GM19043 (cell line): Measurements from ENCODE around the gene BTN2A1.

Experiments used
- ATAC-seq: cut with Tn5 transposase; IDR thresholded peaks from one replicate; pipeline ENCODE4 v1.9.1; 2021; ENCODE audit warnings: low read depth; ENCODE audit not compliant: unreplicated experiment

Gene BTN2A1

GRCh38 chr6:26464014-26464413 lies 6.3 kb downstream of the BTN2A1 start:
- ATAC-seq, result no peak

DNA sequence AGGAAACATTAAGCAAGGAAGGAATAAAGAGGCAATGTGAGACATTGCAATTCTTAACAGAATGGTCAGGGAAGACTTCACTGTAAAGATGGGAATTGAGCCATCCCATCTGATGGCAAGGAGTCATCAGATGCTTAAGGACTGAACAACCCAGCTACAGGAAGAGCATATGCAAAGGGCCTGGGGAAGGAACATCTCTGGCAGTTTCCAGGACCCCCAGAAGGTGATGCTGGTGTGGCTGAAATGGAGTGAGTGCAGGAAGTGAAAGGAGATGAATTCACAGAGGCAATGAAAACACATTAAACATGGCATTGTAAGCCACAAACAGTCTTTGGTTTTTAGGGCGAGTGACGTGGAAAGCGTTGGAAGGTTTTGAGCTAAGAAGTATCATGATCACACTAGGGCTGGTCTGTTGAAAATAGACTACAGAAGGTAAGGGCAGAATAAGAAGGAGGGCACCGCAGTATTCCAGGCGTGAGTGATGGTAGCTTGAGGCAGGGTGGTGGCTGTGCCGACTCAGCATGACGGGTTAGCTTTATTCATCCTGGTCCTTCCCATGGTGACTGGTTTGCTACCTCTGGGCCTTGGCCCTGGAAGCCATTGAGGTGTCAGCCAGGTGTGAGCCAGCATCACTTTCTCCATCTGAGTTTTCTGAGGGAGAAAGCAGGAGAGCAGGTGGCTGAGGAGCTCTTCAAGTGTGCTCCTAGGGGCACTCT lies 6.8 kb downstream of the BTN2A1 start:
- ATAC-seq, result no peak

DNA sequence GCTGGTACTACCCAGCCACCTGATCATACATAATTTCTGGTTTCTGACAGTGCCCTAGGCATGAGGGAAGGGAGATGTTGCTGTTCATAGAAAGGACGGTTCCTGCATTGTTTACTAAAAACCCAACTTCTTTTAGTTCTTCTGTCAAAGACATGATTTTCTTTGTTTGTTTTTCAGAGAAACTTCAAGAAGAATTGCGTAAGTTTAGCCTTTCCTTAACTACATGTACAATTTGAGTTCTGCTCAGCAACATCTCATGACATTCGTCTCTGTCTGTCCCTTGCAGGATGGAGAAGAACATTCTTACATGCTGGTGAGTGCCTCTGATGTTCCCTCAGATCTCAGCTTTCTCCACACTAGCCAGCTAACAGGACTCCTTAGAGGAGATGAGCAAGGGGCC lies 8.0 kb downstream of the BTN2A1 start:
- no peak for ATAC-seq

DNA sequence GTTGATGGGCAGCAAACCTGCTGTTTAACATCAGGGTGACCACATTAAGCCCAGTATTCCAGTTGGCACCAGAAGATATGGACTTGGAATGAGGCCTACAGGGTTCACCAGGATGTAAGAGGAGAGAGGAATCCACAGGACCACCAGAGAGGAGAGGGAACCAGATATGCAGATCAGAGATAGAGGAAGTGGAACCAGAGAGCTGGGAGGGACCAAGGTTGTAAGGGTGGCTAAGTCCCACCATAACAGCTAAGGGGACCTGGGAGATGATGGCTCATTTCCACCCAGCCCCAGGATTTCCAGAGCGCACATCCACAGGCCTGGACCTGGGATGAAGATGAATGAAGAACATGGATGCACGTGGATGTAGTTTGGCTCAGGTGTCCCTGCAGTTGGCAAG lies 11.1 kb downstream of the BTN2A1 start:
- no peak for ATAC-seq

GRCh38 chr6:26470643-26471042 lies 12.9 kb downstream of the BTN2A1 start:
- no peak for ATAC-seq

DNA sequence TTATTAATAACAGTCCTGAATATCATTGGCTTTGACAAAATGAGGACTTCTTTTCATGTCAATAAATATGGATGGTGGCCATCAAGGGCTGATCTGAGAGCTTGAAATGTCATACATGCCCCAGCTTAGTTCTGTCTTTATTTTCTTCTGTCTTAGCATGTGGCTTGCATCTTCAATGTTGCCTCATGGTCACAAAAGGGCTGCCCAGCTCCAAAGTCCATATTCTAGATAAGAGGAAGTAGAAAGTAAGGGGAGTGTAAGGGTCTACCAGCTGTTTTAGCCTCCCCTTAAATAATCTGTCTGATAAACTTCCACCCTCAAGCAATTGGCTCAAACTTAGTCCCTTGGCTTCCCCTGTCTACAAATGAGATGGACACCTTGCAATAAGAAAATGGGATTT lies 14.2 kb downstream of the BTN2A1 start:
- ATAC-seq, result no peak

DNA sequence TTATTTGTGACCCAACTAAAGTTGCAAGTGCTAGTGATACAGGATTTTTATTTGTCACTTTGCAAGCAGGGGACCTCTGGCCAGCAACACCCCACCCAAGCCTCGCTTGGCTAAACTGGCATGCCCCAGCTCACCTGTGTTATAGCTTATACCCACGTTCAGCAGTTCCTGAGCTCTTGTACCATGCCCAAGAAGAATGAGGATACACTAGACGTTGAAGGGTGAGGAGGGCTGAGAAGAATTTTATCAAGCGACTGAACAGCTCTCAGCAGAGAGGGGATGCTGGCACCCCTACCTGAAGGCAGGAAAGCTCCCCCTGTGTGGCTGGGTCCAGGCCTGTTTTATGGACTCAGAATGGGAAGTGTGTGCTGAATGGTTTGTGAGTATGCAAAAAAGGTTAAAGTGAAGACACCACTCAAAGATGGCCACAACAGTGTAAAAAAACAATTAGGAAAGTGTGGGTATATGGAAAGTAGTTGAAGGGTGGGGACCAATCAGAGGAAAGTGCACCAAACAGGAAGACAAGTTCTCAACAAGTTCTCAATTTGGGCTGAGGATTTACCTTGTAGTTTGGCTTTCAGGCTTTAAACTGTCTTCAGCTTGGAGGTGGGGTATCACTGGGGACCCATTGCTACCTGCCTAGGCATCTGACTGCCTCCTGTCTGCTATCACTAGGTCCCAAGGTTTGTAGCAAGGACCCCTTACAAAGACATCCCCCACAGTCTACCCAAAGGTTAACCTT lies 15.0 kb downstream of the BTN2A1 start:
- ATAC-seq, result no peak

- no peak for ATAC-seq
Observed at GRCh38 chr6:26473429-26473757, 15.6 kb downstream of the BTN2A1 start.

- peak; percentile 90 for ATAC-seq
Observed at GRCh38 chr6:26473758-26474438, 16.1 kb downstream of the BTN2A1 start.

DNA sequence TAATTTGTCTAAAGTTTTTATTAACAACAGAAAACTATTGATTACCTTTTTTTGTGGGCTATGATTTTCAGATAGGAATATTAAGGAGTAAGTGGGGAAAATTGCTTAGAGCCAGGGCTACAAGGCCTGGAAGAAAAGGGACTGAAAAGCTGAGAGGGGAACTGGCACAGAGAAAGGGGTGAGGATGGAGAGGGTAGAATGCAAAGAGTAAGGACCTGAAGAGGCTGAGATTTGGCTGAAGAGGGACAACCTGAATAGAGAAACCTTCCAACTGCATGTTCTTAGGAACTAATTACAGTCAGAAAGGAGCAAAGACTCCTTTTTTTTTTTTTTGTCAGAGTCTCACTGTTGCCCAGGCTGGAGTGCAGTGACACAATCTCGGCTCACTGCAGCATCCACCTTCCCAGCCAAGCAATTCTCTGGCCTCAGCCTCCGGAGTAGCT lies 16.7 kb downstream of the BTN2A1 start:
- no peak for ATAC-seq

DNA sequence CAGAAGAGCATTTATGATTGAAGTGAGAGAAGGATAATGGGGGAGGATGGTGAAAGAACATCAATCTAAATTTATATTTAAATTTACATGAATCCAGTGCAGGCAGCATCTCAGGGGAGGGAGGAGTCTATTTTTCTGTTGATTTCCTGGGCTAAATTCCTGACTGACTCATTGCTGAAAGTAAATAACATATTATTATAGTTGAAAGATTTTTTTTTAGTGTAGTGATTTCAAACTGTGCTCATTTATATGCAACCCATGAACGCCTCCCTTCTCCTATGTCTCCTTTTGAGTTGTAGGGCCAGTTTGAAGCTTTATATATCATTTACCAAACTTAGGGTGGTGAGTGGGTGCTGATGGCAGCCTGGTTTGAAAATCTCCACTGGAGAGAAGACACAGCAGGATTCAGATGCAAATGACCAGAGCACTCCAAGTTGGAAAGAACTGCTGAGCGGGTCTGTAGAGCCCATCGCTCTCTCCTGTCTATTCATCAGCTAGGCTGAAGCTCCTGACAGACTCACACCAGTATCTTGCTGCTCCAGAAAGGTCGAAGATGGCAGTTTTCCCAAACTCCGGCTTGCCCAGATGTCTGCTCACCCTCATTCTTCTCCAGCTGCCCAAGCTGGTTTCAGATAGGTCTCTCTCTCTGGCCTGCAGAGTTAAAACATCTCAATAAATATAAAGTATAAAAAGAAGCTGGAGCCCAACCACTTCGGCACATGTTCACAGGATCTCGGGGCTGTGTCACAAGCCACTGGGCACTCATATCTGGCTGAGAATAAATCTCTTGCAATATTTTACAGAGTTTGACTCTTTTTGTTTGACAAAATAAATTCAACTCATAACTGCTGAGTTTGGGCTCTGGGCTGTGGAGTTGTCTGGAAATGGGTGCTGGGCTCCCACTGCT lies 18.3 kb downstream of the BTN2A1 start:
- ATAC-seq, result no peak

DNA sequence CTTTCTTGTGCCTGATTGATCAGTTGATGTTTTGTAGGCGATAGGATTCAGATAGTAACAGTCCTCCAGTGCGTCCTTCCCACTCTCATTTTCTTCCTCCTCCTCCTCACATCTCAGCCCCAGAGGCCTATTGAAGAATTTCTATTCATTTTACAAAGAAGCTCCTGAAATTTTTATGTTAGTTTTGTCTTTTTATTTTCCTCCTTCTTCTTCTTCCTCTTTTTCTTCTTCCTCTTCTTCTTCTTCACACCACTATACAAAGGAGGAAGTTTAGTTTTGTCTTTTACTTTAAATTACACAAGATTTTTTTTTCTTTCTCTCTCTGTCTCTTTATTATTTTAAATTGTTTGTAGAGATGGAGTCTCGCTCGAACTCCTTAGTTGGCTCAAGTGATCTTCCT lies 19.1 kb downstream of the BTN2A1 start:
- no peak for ATAC-seq

DNA sequence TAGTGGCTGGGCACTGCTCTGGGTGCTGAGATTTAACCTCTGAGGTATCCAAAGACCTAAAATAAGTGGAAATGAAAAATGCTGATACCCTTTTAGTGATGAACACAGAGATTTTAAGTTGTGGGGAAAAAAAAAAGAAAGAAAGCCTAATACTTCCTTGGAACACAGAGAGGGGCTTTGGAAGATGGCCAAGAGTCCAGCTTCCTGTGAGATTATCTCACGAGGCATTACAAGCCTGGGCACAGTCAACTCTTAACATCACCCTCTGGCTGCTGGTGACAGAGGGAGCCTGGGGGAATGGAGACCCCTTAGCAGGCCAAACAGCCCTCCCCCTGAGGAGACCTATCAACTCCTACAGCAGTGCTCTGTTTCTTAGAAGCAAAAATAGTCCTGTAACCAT lies 19.7 kb downstream of the BTN2A1 start:
- ATAC-seq, result no peak

GRCh38 chr6:26478100-26478984 lies 20.6 kb downstream of the BTN2A1 start:
- no peak for ATAC-seq

GRCh38 chr6:26478985-26479278 lies 21.2 kb downstream of the BTN2A1 start:
- ATAC-seq, result no peak

DNA sequence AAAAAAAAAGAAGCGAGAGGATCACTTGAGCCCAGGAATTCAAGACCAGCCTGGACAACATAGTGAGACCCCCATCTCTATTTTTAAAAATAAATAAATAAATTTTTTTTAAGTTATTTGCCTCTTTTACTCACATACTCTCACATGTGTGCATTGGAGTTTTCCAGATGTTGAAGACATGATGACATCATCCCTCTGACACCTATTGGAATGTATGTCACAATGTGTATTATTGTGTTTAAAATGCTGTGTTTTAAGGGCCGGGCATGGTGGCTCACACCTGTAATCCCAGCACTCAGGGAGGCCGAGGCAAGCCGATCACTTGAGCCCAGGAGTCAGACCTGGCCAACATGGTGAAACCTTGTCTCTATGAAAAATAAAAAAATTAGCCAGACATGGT lies 24.6 kb downstream of the BTN2A1 start:
- no peak for ATAC-seq

- no peak for ATAC-seq
Observed at GRCh38 chr6:26483727-26484126, 26.0 kb downstream of the BTN2A1 start.

DNA sequence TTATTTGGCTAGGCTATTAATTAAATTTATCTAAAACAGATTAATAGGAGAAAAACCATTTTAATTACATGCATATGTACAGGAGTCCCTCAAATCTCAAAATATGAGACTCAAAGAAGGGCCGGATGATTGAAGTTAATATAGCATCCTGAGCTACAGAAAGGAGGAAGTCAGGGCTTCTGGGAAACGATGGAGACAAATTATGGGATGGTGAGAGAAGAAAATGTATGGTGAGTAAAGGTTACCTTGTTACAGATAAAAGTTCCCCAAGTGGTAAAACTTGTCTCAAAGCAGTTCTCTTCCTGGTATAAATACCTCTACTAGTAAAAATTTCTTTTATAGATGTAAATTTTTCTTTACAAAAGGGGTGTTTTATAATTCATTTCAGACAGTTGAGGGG lies 26.4 kb downstream of the BTN2A1 start:
- no peak for ATAC-seq

- ATAC-seq, result no peak
Observed at GRCh38 chr6:26485112-26485780, 27.5 kb downstream of the BTN2A1 start.
